RWPE1 (cell line): Measurements from ENCODE around the gene DGKK.

Experiments
- CTCF ChIA-PET: fragments of 350-600 bp; sonication (Branson Sonifier 250); formaldehyde crosslinking; extraction: SDS; loops from one replicate; lab custom pipeline; 2021; lab: Yijun Ruan, JAX
- POLR2A ChIA-PET: fragments of 400-600 bp; formaldehyde crosslinking; extraction: SDS; loops from one replicate; lab custom pipeline; 2020; ENCODE audit warnings: antibody characterized with exemption; ENCODE audit not compliant: low non-redundant PET; lab: Yijun Ruan, JAX
- DNase-seq: peaks from one replicate; pipeline ENCODE4 v3.0.0; 2012; ENCODE audit warnings: low spot score
- H3K27ac ChIP-seq: fragments of 450-650 bp; 2 replicates; pipeline ENCODE4 v1.5.1; 2017
- CTCF ChIP-seq: fragments of 450-650 bp; conservative IDR thresholded peaks from 2 replicates; pipeline ENCODE4 v1.5.1; 2017; ENCODE audit warnings: low read depth, mild to moderate bottlenecking

DGKK gene

GRCh38 chrX:50436797-50437196, 33.8 kb downstream of the DGKK start:
- DNase-seq, result no peak
- CTCF ChIA-PET, result no interaction called here
- POLR2A ChIA-PET, result no interaction called here
- TF ChIP-seq CTCF, result no peak
- no peak overlapping the region for H3K27ac ChIP-seq

GRCh38 chrX:50432829-50433289, 37.8 kb downstream of the DGKK start:
- DNase-seq, result no peak
- ChIA-PET POLR2A (no interaction called here), CTCF (no interaction called here)
- TF ChIP-seq CTCF, result no peak
- no peak overlapping the region for H3K27ac ChIP-seq

DNA sequence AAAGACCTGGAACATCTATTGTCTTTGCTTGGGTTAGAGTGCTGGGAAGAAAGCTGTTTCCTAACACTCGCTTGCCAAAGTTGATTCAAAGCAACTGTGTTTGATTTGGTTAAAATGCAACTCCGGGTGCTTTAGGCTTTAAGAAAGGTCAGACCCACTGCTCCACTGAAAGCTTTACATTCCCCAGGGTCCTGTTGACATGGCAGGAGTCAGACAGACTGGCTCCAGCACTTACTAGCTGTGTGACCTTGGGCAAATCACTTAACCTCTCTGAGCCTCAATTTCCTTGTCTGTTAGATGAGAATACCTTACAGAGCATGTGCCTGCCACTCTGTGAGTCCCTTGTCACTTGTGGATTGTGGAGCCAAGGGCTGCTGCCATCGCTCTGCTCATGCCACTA, 39.0 kb downstream of the DGKK start:
- ChIA-PET POLR2A (no interaction called here), CTCF (interaction anchor here (1.0 kb wide), 1 partner anchor 23 kb away, joined by 5 read pairs; no protein-coding TSS in a partner anchor)
- H3K27ac ChIP-seq, result no peak overlapping the region
- no peak for TF ChIP-seq CTCF
- DNase-seq, result no peak

- TF ChIP-seq CTCF, result no peak
- no peak overlapping the region for H3K27ac ChIP-seq
- no peak for DNase-seq
These were observed 39.6 kb downstream of the DGKK start for GRCh38 chrX:50430917-50431575.

GRCh38 chrX:50428174-50428573, 42.5 kb downstream of the DGKK start:
- TF ChIP-seq CTCF, result no peak
- DNase-seq, result no peak
- ChIA-PET POLR2A (no interaction called here), CTCF (no interaction called here)
- H3K27ac ChIP-seq, result no peak overlapping the region

More at GRCh38 chrX:50430917-50431575, 39.6 kb downstream of the DGKK start:
- CTCF ChIA-PET, result no interaction called here
- POLR2A ChIA-PET, result no interaction called here

- no peak for DNase-seq
- CTCF ChIA-PET, result no interaction called here
- POLR2A ChIA-PET, result no interaction called here
- no peak overlapping the region for H3K27ac ChIP-seq
- no peak for TF ChIP-seq CTCF
These were observed 62.6 kb downstream of the DGKK start for GRCh38 chrX:50407976-50408375.
